Measurements from ENCODE around the gene ADAMTS18. TPM values are rescaled to one million over a fixed set of nuclear protein-coding genes. Genes with fewer than 3 reads are reported as not detected.

Gene ADAMTS18
- total RNA-seq, 1 donor from 2014 or later = not detected

- intact Hi-C loops (cut with micrococcal nuclease) = no loop called here
These were observed 35.8 kb downstream of the ADAMTS18 start for GRCh38 chr16:77399066-77399465.

GRCh38 chr16:77398495-77398894, 36.3 kb downstream of the ADAMTS18 start:
- intact Hi-C loops (cut with micrococcal nuclease) = no loop called here

GRCh38 chr16:77396461-77396860, 38.4 kb downstream of the ADAMTS18 start:
- intact Hi-C loops (cut with micrococcal nuclease) = no loop called here

GRCh38 chr16:77394699-77395098, 40.1 kb downstream of the ADAMTS18 start:
- intact Hi-C loops (cut with micrococcal nuclease) = no loop called here

- intact Hi-C loops (cut with micrococcal nuclease) = no loop called here
These were observed 40.9 kb downstream of the ADAMTS18 start for GRCh38 chr16:77393955-77394354.

GRCh38 chr16:77387815-77388209, 47.0 kb downstream of the ADAMTS18 start:
- intact Hi-C loops (cut with micrococcal nuclease) = no loop called here

- intact Hi-C loops (cut with micrococcal nuclease) = no loop called here
These were observed 47.7 kb downstream of the ADAMTS18 start for GRCh38 chr16:77386831-77387814.

- intact Hi-C loops (cut with micrococcal nuclease) = no loop called here
These were observed 49.4 kb downstream of the ADAMTS18 start for GRCh38 chr16:77385481-77385880.

- intact Hi-C loops (cut with micrococcal nuclease) = no loop called here
These were observed 51.1 kb downstream of the ADAMTS18 start for GRCh38 chr16:77383606-77384187.

GRCh38 chr16:77376358-77376757, 58.5 kb downstream of the ADAMTS18 start:
- intact Hi-C loops (cut with micrococcal nuclease) = loop anchor here (1.0 kb wide), 1 partner anchor 140 kb away; no protein-coding TSS in a partner anchor

GRCh38 chr16:77375396-77375795, 59.4 kb downstream of the ADAMTS18 start:
- intact Hi-C loops (cut with micrococcal nuclease) = no loop called here

GRCh38 chr16:77374384-77374783, 60.5 kb downstream of the ADAMTS18 start:
- intact Hi-C loops (cut with micrococcal nuclease) = no loop called here

- intact Hi-C loops (cut with micrococcal nuclease) = no loop called here
These were observed 61.1 kb downstream of the ADAMTS18 start for GRCh38 chr16:77373726-77374125.

- intact Hi-C loops (cut with micrococcal nuclease) = no loop called here
These were observed 70.1 kb downstream of the ADAMTS18 start for GRCh38 chr16:77364770-77365169.

- intact Hi-C loops (cut with micrococcal nuclease) = no loop called here
These were observed 75.8 kb downstream of the ADAMTS18 start for GRCh38 chr16:77359065-77359502.

- intact Hi-C loops (cut with micrococcal nuclease) = no loop called here
These were observed 81.1 kb downstream of the ADAMTS18 start for GRCh38 chr16:77353587-77354263.

- intact Hi-C loops (cut with micrococcal nuclease) = no loop called here
These were observed 90.5 kb downstream of the ADAMTS18 start for GRCh38 chr16:77344341-77344740.

GRCh38 chr16:77336637-77337036, 98.2 kb downstream of the ADAMTS18 start:
- intact Hi-C loops (cut with micrococcal nuclease) = no loop called here

- intact Hi-C loops (cut with micrococcal nuclease) = no loop called here
These were observed 99.1 kb downstream of the ADAMTS18 start for GRCh38 chr16:77335652-77336234.

- intact Hi-C loops (cut with micrococcal nuclease) = no loop called here
These were observed 102.0 kb downstream of the ADAMTS18 start for GRCh38 chr16:77332792-77333191.

- intact Hi-C loops (cut with micrococcal nuclease) = no loop called here
These were observed 102.8 kb downstream of the ADAMTS18 start for GRCh38 chr16:77331802-77332586.
